HUES48 (cell line): Measurements from ENCODE around the gene NCKAP1.
"Not testable (repeated sequence)": the region's sequence is repeated elsewhere in the genome, so short reads cannot be mapped to it uniquely, and the experiment has no call there.

ENCODE experiments used
- H3K27ac ChIP-seq: one replicate; pipeline ENCODE4 v1.7.0; 2013; ENCODE audit warnings: low read depth, low read length, inconsistent platforms
- H3K27me3 ChIP-seq: 2 replicates; pipeline ENCODE4 v1.6.1; 2013; ENCODE audit warnings: mild to moderate bottlenecking, low read length; ENCODE audit not compliant: control insufficient read depth, insufficient read depth
- H3K36me3 ChIP-seq: 2 replicates; pipeline ENCODE4 v1.6.1; 2013; ENCODE audit warnings: low read length; ENCODE audit not compliant: control insufficient read depth, insufficient read depth
- H3K4me1 ChIP-seq: 2 replicates; pipeline ENCODE4 v1.6.1; 2013; ENCODE audit warnings: mild to moderate bottlenecking, low read length; ENCODE audit not compliant: control insufficient read depth, insufficient read depth
- H3K4me3 ChIP-seq: 2 replicates; pipeline ENCODE4 v1.5.1; 2013; ENCODE audit warnings: mild to moderate bottlenecking, low read depth, low read length
- H3K9ac ChIP-seq: 2 replicates; pipeline ENCODE4 v1.6.1; 2013; ENCODE audit warnings: mild to moderate bottlenecking, low read depth, low read length, moderate library complexity
- H3K9me3 ChIP-seq: 2 replicates; pipeline ENCODE4 v1.6.1; 2013; ENCODE audit warnings: low read length; ENCODE audit not compliant: control insufficient read depth, insufficient read depth

Gene NCKAP1

DNA sequence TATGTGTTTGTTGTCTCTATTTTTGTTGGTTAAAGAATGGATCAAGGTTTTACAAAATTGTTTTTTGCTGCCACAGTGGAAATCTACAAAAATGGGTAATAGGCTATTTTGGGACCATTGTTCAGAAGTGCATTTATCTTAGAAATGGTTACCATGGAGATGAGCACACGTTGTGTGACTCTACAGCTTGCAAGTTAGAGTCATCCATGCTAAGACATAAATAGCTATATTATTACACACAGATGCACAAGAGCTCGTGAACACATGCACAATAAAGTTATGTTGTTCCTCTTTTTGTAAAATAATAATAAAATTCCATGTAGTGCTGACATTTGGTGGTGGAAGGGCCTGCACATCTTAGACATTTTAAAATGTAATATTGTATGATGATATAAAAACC, 24.8 kb upstream of the NCKAP1 start:
- 0 out of 2 replicates have a peak, but pooled peaks cover 1% of the 10 kb centered on the region for H3K9me3 ChIP-seq
- no peaks in the 10 kb centered on the region for H3K36me3 ChIP-seq
- no peak overlapping the region for H3K9ac ChIP-seq
- H3K4me1 ChIP-seq = no peaks in the 10 kb centered on the region
- H3K27ac ChIP-seq = no peak overlapping the region
- H3K4me3 ChIP-seq = no peak overlapping the region
- no peaks in the 10 kb centered on the region for H3K27me3 ChIP-seq

DNA sequence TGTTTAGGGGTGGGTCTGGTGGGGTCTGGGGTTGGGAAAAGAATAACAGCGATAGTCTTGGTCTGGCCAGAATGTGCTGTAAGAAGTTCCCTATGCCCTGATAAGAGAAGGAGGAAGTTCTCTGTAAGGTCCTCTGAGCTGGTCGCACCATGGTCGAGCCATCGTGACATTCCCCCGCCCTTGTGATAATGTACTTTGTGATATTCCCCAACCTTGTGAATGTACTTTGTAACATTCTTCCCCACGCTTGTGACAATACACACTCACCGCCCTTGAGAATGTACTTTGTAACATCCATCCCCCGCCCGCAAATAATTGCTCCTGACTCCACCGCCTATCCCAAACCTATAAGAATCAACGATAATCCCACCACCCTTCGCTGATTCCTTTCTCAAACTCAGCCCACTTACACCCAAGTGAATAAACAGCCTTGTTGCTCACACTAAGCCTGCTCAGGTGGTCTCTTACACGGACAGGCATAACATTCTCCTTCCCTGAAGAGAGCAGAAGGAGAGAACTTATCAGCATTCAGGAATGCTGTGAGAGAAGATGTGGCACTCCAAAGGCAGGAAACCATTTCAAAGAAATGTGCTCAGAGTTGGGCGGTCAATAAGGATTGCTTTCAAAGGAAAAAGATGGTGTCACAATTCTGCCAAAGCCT, 22.4 kb upstream of the NCKAP1 start:
- Histone ChIP-seq H3K27ac (no peak overlapping the region), H3K9ac (no peak overlapping the region), H3K36me3 (no peaks in the 10 kb centered on the region), H3K4me3 (no peak overlapping the region), H3K4me1 (no peaks in the 10 kb centered on the region; the same call in 1 of the 2 replicates), H3K9me3 (no peaks in the 10 kb centered on the region), H3K27me3 (no peaks in the 10 kb centered on the region)

DNA sequence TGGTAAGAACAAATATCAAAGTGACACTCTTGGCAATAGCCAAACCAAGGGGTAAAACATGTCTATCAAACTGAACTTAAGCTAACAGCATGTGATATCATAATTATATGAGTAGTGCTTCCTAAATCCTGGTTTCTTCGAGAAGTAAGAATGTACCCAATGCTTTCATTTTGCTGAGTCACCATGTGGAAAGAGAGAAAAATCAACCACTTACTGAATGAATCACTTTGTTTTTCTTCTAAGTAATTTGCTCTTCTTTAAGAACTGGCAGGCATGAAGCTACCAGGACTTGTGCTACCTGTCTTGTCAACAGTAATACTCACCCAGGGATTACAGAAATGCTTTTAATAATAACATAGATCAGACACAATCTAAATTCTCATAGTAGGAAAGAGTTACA, 21.3 kb upstream of the NCKAP1 start:
- no peaks in the 10 kb centered on the region for H3K27me3 ChIP-seq
- H3K4me3 ChIP-seq = no peak overlapping the region
- no peaks in the 10 kb centered on the region for H3K9me3 ChIP-seq
- no peaks in the 10 kb centered on the region for H3K36me3 ChIP-seq
- H3K9ac ChIP-seq = no peak overlapping the region
- H3K27ac ChIP-seq = no peak overlapping the region
- no peaks in the 10 kb centered on the region; the same call in 1 of the 2 replicates for H3K4me1 ChIP-seq

- H3K27ac ChIP-seq = peak overlapping the region; percentile 51
- no peaks in the 10 kb centered on the region for H3K27me3 ChIP-seq
- no peaks in the 10 kb centered on the region for H3K36me3 ChIP-seq
- no peak overlapping the region for H3K4me3 ChIP-seq
- no peaks in the 10 kb centered on the region for H3K9me3 ChIP-seq
- no peaks in the 10 kb centered on the region; the same call in 1 of the 2 replicates for H3K4me1 ChIP-seq
- H3K9ac ChIP-seq = no peak overlapping the region
Observed at GRCh38 chr2:183057333-183057985, 19.2 kb upstream of the NCKAP1 start.

- H3K27me3 ChIP-seq = no peaks in the 10 kb centered on the region
- peak overlapping the region; percentile 75 for H3K27ac ChIP-seq
- H3K36me3 ChIP-seq = no peaks in the 10 kb centered on the region
- peak overlapping the region; percentile 52 for H3K4me3 ChIP-seq
- H3K9me3 ChIP-seq = no peaks in the 10 kb centered on the region; the same call in 1 of the 2 replicates
- H3K4me1 ChIP-seq = peaks cover 15% of the 10 kb centered on the region
- peak overlapping the region; percentile 54 for H3K9ac ChIP-seq
Observed at GRCh38 chr2:183049420-183049819, 11.2 kb upstream of the NCKAP1 start.

- not testable (repeated sequence) for H3K36me3 ChIP-seq, H3K27me3 ChIP-seq, H3K9me3 ChIP-seq, H3K27ac ChIP-seq, H3K4me3 ChIP-seq, H3K9ac ChIP-seq
- peaks cover 15% of the 10 kb centered on the region for H3K4me1 ChIP-seq
Observed at GRCh38 chr2:183047486-183048125, 9.3 kb upstream of the NCKAP1 start.

DNA sequence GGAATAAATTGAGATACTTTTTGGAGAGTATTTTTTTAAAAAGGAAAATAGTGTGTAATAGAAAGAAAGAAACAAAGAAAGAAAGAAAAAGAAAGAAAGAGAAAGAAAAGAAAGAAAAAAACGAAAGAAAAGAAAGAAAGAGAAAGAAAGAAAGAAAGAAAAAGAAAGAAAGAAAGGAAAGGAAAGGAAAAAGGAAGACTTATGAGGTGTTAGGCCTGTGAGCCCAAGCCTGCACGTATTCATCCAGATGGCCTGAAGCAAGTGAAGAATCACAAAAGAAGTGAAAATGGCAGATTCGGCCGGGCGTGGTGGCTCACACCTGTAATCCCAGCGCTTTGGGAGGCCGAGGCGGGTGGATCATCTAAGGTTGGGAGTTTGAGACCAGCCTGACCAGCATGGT, 5.3 kb upstream of the NCKAP1 start:
- H3K27me3 ChIP-seq, H3K9me3 ChIP-seq, H3K27ac ChIP-seq, H3K9ac ChIP-seq, H3K4me3 ChIP-seq, H3K4me1 ChIP-seq, H3K36me3 ChIP-seq: not testable (repeated sequence)

DNA sequence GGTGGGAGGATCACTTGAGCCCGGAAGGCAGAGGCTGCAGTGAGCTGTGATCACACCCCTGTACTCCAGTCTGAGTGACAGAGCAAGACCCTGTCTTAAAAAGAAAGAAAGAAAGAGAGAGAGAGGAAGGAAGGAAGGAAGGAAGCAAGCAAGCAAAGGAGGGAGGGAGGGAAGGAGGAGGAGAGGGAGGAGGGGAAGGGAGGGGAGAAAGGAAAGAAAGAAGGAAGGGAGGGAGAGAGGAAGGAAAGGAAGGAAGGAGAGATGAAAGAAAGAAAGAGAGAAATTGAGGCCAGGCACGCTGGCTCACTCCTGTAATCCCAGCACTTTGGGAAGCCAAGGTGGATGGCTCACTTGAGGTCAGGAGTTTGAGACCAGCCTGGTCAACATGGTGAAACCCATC, 2.3 kb upstream of the NCKAP1 start:
- H3K27me3 ChIP-seq = peaks cover 9% of the 10 kb centered on the region; the same call in 1 of the 2 replicates
- no peak overlapping the region for H3K27ac ChIP-seq
- H3K9me3 ChIP-seq = no peaks in the 10 kb centered on the region
- H3K4me3 ChIP-seq = no peak overlapping the region
- H3K4me1 ChIP-seq = peaks cover 13% of the 10 kb centered on the region
- H3K36me3 ChIP-seq = no peaks in the 10 kb centered on the region
- no peak overlapping the region for H3K9ac ChIP-seq

- Histone ChIP-seq H3K4me3 (peak overlapping the region; percentile 90), H3K9me3 (no peaks in the 10 kb centered on the region), H3K27ac (peak overlapping the region; percentile 92), H3K9ac (peak overlapping the region; percentile 86), H3K27me3 (peaks cover 9% of the 10 kb centered on the region; the same call in 1 of the 2 replicates), H3K4me1 (peaks cover 37% of the 10 kb centered on the region), H3K36me3 (no peaks in the 10 kb centered on the region; the same call in 1 of the 2 replicates)
Observed at GRCh38 chr2:183037553-183038340, 510 bp downstream of the NCKAP1 start.

GRCh38 chr2:183037074-183037552, 1.1 kb downstream of the NCKAP1 start:
- H3K36me3 ChIP-seq = no peaks in the 10 kb centered on the region; the same call in 1 of the 2 replicates
- peaks cover 9% of the 10 kb centered on the region; the same call in 1 of the 2 replicates for H3K27me3 ChIP-seq
- peak overlapping the region; percentile 90 for H3K4me3 ChIP-seq
- H3K4me1 ChIP-seq = peaks cover 41% of the 10 kb centered on the region
- peak overlapping the region; percentile 86 for H3K9ac ChIP-seq
- H3K9me3 ChIP-seq = no peaks in the 10 kb centered on the region
- peak overlapping the region; percentile 92 for H3K27ac ChIP-seq
